K562 (cell line): ENCODE results near the gene A1BG. TPM values are rescaled to one million over a fixed set of nuclear protein-coding genes. Genes with fewer than 3 reads are reported as not detected.

Experiments
- ATAC-seq: fragments of 200-7000 bp; cut with Tn5 transposase; 3 replicates; pipeline ENCODE4 v1.9.1; 2020; ENCODE audit warnings: moderate library complexity
- BruUV-seq: library from RNA; stranded (reverse); fragments of 400-500 nt; replicated peaks from 2 replicates; lab custom pipeline; 2021; lab: Mats Ljungman, UMichigan
- CTCF ChIA-PET: fragments of 300-600 bp; formaldehyde crosslinking; extraction: SDS; loops from one replicate; lab custom pipeline; 2021; ENCODE audit warnings: low intra/inter-chr PET ratio; lab: Yijun Ruan, JAX
- POLR2A ChIA-PET: fragments of 300-600, 350-650 bp; sonication (Branson Sonifier 250); formaldehyde crosslinking; extraction: SDS; loops from one replicate; lab custom pipeline; 2021; ENCODE audit warnings: antibody characterized with exemption, inconsistent platforms; lab: Yijun Ruan, JAX
- DNase-seq, 4 experiments: peaks; one replicate each; pipeline versions ENCODE4 v3.0.0 to v3.0.0-alpha.2; 2011 to 2018; ENCODE audit warnings: low spot score in 3 of 4, mixed read lengths in 3 of 4; ENCODE audit errors: extremely low read depth in 1 of 4
- FAIRE-seq: peaks from 2 replicates; lab custom pipeline; 2011; peaks lifted over from hg19 to GRCh38; lab: Jason Lieb, UNC
- H2AFZ ChIP-seq: 2 replicates; pipeline ENCODE4 v1.6.0; 2011; ENCODE audit warnings: low read depth, low read length, control low read depth, inconsistent platforms
- H3K27ac ChIP-seq: fragments of 200-600 bp; 3 replicates; pipeline ENCODE4 v1.8.0; 2011; ENCODE audit warnings: low read depth, mild to moderate bottlenecking, control low read depth, inconsistent platforms, low read length, moderate library complexity, mixed read lengths; ENCODE audit errors: extremely low read depth
- H3K27me3 ChIP-seq, 2 experiments: fragments of 300-600 bp in 1 of 2; 2 replicates in 1 of 2; 3 replicates in 1 of 2; pipeline versions ENCODE4 v1.6.0 to v1.8.0; 2011; ENCODE audit warnings: inconsistent platforms in 2 of 2, low read length in 2 of 2, mild to moderate bottlenecking in 1 of 2, mixed read lengths in 1 of 2, moderate library complexity in 1 of 2; ENCODE audit not compliant: control insufficient read depth in 2 of 2, insufficient read depth in 2 of 2
- H3K36me3 ChIP-seq: fragments of 300-600 bp; 3 replicates; pipeline ENCODE4 v1.8.0; 2011; ENCODE audit warnings: mild to moderate bottlenecking, low read length, inconsistent platforms; ENCODE audit not compliant: control insufficient read depth, insufficient read depth
- H3K4me1 ChIP-seq, 2 experiments: fragments of 200-600 bp in 1 of 2; replicated peaks in 1 of 2; 2 replicates in 1 of 2; 3 replicates in 1 of 2; pipeline versions ENCODE4 v1.5.1 to v1.8.0; 2011; ENCODE audit warnings: inconsistent platforms in 2 of 2, low read length in 2 of 2, mild to moderate bottlenecking in 1 of 2, mixed read lengths in 1 of 2, moderate library complexity in 1 of 2; ENCODE audit not compliant: control insufficient read depth in 2 of 2, insufficient read depth in 2 of 2
- H3K4me2 ChIP-seq: 2 replicates; pipeline ENCODE4 v1.6.1; 2011; ENCODE audit warnings: low read length, control low read depth, inconsistent platforms, mixed read lengths; ENCODE audit not compliant: insufficient read depth
- H3K4me3 ChIP-seq: fragments of 200-600 bp; sonication (generic), shearing (Covaris generic); 2 replicates; pipeline ENCODE4 v1.5.1; 2016; ENCODE audit warnings: control low read depth, inconsistent platforms
- H3K79me2 ChIP-seq: fragments of 200-600 bp; 3 replicates; pipeline ENCODE4 v1.8.0; 2011; ENCODE audit warnings: low read length, inconsistent platforms; ENCODE audit not compliant: control insufficient read depth, insufficient read depth
- H3K9ac ChIP-seq, 2 experiments: 2 replicates each; pipeline versions ENCODE4 v1.6.0 to v1.6.1; 2011; ENCODE audit warnings: low read depth in 2 of 2, low read length in 2 of 2, control low read depth in 1 of 2, inconsistent platforms in 1 of 2, mild to moderate bottlenecking in 1 of 2, mixed read lengths in 1 of 2; ENCODE audit not compliant: insufficient read depth in 1 of 2
- H3K9me1 ChIP-seq: one replicate; pipeline ENCODE4 v1.6.0; 2011; ENCODE audit warnings: inconsistent platforms, mild to moderate bottlenecking, low read length, moderate library complexity; ENCODE audit not compliant: control insufficient read depth, insufficient read depth
- H3K9me3 ChIP-seq: replicated peaks from 2 replicates; pipeline ENCODE4 v1.5.1; 2011; ENCODE audit warnings: low read depth, low read length, inconsistent platforms; ENCODE audit not compliant: control insufficient read depth, insufficient read depth
- H4K20me1 ChIP-seq: replicated peaks from 2 replicates; pipeline ENCODE4 v1.6.1; 2011; ENCODE audit warnings: low read length, inconsistent platforms, mixed read lengths; ENCODE audit not compliant: control insufficient read depth, insufficient read depth
- ARID1B ChIP-seq: fragments of 450-650 bp; IDR thresholded peaks from 2 replicates; pipeline ENCODE4 v1.6.1; 2016; ENCODE audit warnings: antibody characterized with exemption, mild to moderate bottlenecking, inconsistent platforms
- ATF3 ChIP-seq, 2 experiments: fragments of 450-650 bp in 1 of 2; sonication (generic) in 1 of 2; formaldehyde crosslinking in 1 of 2; IDR thresholded peaks in 1 of 2; conservative IDR thresholded peaks in 1 of 2; 2 replicates each; pipeline versions ENCODE4 v1.6.1 to v1.8.1; 2016 to 2023; ENCODE audit warnings: mild to moderate bottlenecking in 2 of 2, moderate library complexity in 2 of 2, inconsistent platforms in 1 of 2, missing genetic modification reagents in 1 of 2
- CBFA2T3 ChIP-seq: fragments of 450-650 bp; IDR thresholded peaks from 2 replicates; pipeline ENCODE4 v1.6.1; 2017
- CBFB ChIP-seq: sonication (generic); formaldehyde crosslinking; IDR thresholded peaks from 2 replicates; pipeline ENCODE4 v1.4.0; 2020; ENCODE audit warnings: mild to moderate bottlenecking, missing genetic modification reagents
- CEBPB ChIP-seq: fragments of 450-650 bp; IDR thresholded peaks from 2 replicates; pipeline ENCODE4 v1.6.1; 2016; ENCODE audit warnings: missing genetic modification characterization, missing compliant biosample characterization
- CEBPG ChIP-seq, 3 experiments: fragments of 200-800 bp in 1 of 3; sonication (Bioruptor generic) in 1 of 3; sonication (generic) in 1 of 3; formaldehyde crosslinking in 1 of 3; IDR thresholded peaks in 2 of 3; conservative IDR thresholded peaks in 1 of 3; 2 replicates each; pipeline versions ENCODE4 v1.6.1 to v1.8.0; 2016 to 2022; ENCODE audit warnings: missing compliant biosample characterization in 2 of 3, missing genetic modification characterization in 2 of 3, mild to moderate bottlenecking in 1 of 3, missing genetic modification reagents in 1 of 3
- CTBP1 ChIP-seq: fragments of 450-650 bp; IDR thresholded peaks from 2 replicates; pipeline ENCODE4 v1.6.1; 2016; ENCODE audit warnings: borderline replicate concordance
- CXXC5 ChIP-seq: fragments of 250-450 bp; sonication (Bioruptor Pico); IDR thresholded peaks from 2 replicates; pipeline ENCODE4 v1.8.0; 2022; ENCODE audit warnings: inconsistent platforms, mild to moderate bottlenecking, moderate library complexity
- DIDO1 ChIP-seq: fragments of 450-650 bp; IDR thresholded peaks from 2 replicates; pipeline ENCODE4 v1.6.1; 2016; ENCODE audit warnings: low read depth, missing biosample characterization, missing genetic modification characterization
- DPF2 ChIP-seq: fragments of 450-650 bp; IDR thresholded peaks from 2 replicates; pipeline ENCODE4 v1.6.1; 2016
- EGR1 ChIP-seq: fragments of 450-650 bp; conservative IDR thresholded peaks from 2 replicates; pipeline ENCODE4 v1.6.1; 2017; ENCODE audit warnings: mild to moderate bottlenecking
- EP400 ChIP-seq: fragments of 450-650 bp; IDR thresholded peaks from 2 replicates; pipeline ENCODE4 v1.6.1; 2017; ENCODE audit warnings: antibody characterized with exemption, mild to moderate bottlenecking, moderate library complexity
- MYC ChIP-seq, 2 experiments: fragments of 250-450 bp in 1 of 2; sonication (Bioruptor Pico) in 1 of 2; IDR thresholded peaks; 2 replicates each; pipeline versions ENCODE4 v1.5.1 to v1.6.1; 2012 to 2021; ENCODE audit warnings: low read depth in 2 of 2, borderline replicate concordance in 1 of 2, improper control_type of control experiment in 1 of 2, low read length in 1 of 2, mild to moderate bottlenecking in 1 of 2, moderate library complexity in 1 of 2
- NFXL1 ChIP-seq: fragments of 450-650 bp; formaldehyde crosslinking; IDR thresholded peaks from 2 replicates; pipeline ENCODE4 v1.4.0; 2021; ENCODE audit warnings: mild to moderate bottlenecking
- PCBP2 ChIP-seq: fragments of 200-400 bp; formaldehyde crosslinking; IDR thresholded peaks from 2 replicates; pipeline ENCODE4 v1.6.1; 2018; ENCODE audit warnings: low read length, low read depth, mild to moderate bottlenecking, moderate library complexity; ENCODE audit not compliant: poor library complexity, severe bottlenecking
- SIN3B ChIP-seq: fragments of 450-650 bp; IDR thresholded peaks from 2 replicates; pipeline ENCODE4 v1.6.1; 2017; ENCODE audit warnings: low read depth, mild to moderate bottlenecking, moderate library complexity
- SOX6 ChIP-seq: fragments of 450-650 bp; IDR thresholded peaks from 2 replicates; pipeline ENCODE4 v1.6.1; 2014; ENCODE audit warnings: mild to moderate bottlenecking
- TAF1 ChIP-seq: IDR thresholded peaks from 2 replicates; pipeline ENCODE4 v1.6.1; 2011; ENCODE audit warnings: mild to moderate bottlenecking, low read length, moderate library complexity; ENCODE audit not compliant: insufficient read depth, control insufficient read depth, severe bottlenecking; ENCODE audit errors: extremely low read depth
- TAL1 ChIP-seq: fragments of 450-650 bp; IDR thresholded peaks from 2 replicates; pipeline ENCODE4 v1.6.1; 2016; ENCODE audit warnings: mild to moderate bottlenecking
- TCF3 ChIP-seq: sonication (generic); formaldehyde crosslinking; IDR thresholded peaks from 2 replicates; pipeline ENCODE4 v1.4.0; 2020; ENCODE audit warnings: mild to moderate bottlenecking, missing genetic modification reagents
- TEAD4 ChIP-seq, 2 experiments: sonication (generic) in 1 of 2; formaldehyde crosslinking in 1 of 2; IDR thresholded peaks; 2 replicates each; pipeline versions ENCODE4 v1.6.1 to v1.8.0; 2012 to 2022; ENCODE audit warnings: borderline replicate concordance in 1 of 2, inconsistent platforms in 1 of 2, low read length in 1 of 2, mild to moderate bottlenecking in 1 of 2, missing genetic modification reagents in 1 of 2
- ZEB2 ChIP-seq: fragments of 450-650 bp; IDR thresholded peaks from 2 replicates; pipeline ENCODE4 v1.6.1; 2016
- WGBS: fragments of 100-300 bp; shearing (Covaris generic); methylation state at CpG from one replicate; pipeline ENCODE4 v1.1.6; 2016; ENCODE audit warnings: low coverage, mixed read lengths; ENCODE audit not compliant: insufficient coverage; ENCODE audit errors: missing lambda C conversion rate; 5-methylcytosine and 5-hydroxymethylcytosine counted together
- in situ Hi-C: fragments of 300-500 bp; cut with MboI; formaldehyde crosslinking; loops from 4 replicates; pipeline ENCODE4 v1.15.0; 2018; ENCODE audit warnings: inconsistent platforms, mixed read lengths
- intact Hi-C: fragments of 100-400 bp; cut with micrococcal nuclease; formaldehyde crosslinking; loops from 2 replicates; pipeline ENCODE4 v1.14.2; 2022
- polyA plus RNA-seq, 8 experiments: library from polyadenylated mRNA; depleted of rRNA in 4 of 8; stranded (reverse) in 5 of 8; unstranded in 3 of 8; fragments of >200 nt; fragmentation: Nextera tagmentation in 2 of 8; fragmentation: Illumina TruSeq in 1 of 8; extraction: Ambion mirVana in 2 of 8; extraction: Trizol in 1 of 8; gene quantifications; 2 replicates each; pipeline versions ENCODE4 v1.2.1 to v1.2.3, GENCODE V29; 2011 to 2014; ENCODE audit warnings: inconsistent platforms in 1 of 8, missing spikeins in 1 of 8
- total RNA-seq, 7 experiments: library from RNA; depleted of rRNA in 6 of 7; stranded (reverse); fragments of >200 nt in 6 of 7; fragmentation: Illumina TruSeq in 2 of 7; extraction: Trizol in 2 of 7; gene quantifications; 2 replicates each; pipeline versions ENCODE4 v1.2.1 to v1.2.3, GENCODE V29; 2011 to 2021; ENCODE audit warnings: low replicate concordance in 1 of 7

Gene A1BG
- total and polyA plus RNA-seq, 9 of the 15 experiments (the other 6 are each of a cell fraction or from before 2014, with no cell fraction given): 0.10 to 19.8 (median 2.6) TPM

- FAIRE-seq (peak; percentile 44), DNase-seq (peak; percentile 39 to 68 (median 55)), ATAC-seq (peak; percentile 67)
- Histone ChIP-seq H3K9ac (peak overlapping the region in 1 of 2 experiments; percentile 91; a peak in 2 of 4 replicates), H3K4me2 (peak overlapping the region; percentile 99), H4K20me1 (no peaks in the 10 kb centered on the region), H3K27me3 (no peaks in the 10 kb centered on the region), H3K4me1 (peaks cover 7 to 15% of the 10 kb centered on the region in 2 experiments; a peak in 4 of 5 replicates), H3K27ac (peak overlapping the region; percentile 98), H3K4me3 (peak overlapping the region; percentile 98), H2AFZ (peak overlapping the region; percentile 96; the same call in 1 of the 2 replicates), H3K79me2 (peaks cover 40% of the 10 kb centered on the region), H3K9me3 (peaks cover 3% of the 10 kb centered on the region), H3K36me3 (peaks cover 57% of the 10 kb centered on the region), H3K9me1 (no peaks in the 10 kb centered on the region)
- POLR2A ChIA-PET: interaction anchor here (0.6 to 4.2 kb wide), 6 partner anchors 13 to 121 kb away, joined by 3 to 27 read pairs (median 3); partner anchors contain the start of gene ZNF8
- TF ChIP-seq PCBP2 (no peak), DPF2 (peak; percentile 2; the same call in 1 of the 2 replicates), ARID1B (peak; percentile 34), ATF3 (IDR thresholded peaks at IDR 0.05) (0 out of 2 replicates have a peak, but pooled peaks have one; percentile 19), ATF3 (CRISPR knock-in tag; conservative IDR thresholded peaks at IDR 0.05) (no peak), TEAD4 (IDR thresholded peaks at IDR 0.05; ENCODE audit: low read length) (peak; percentile 20; the same call in 1 of the 2 replicates), TEAD4 (CRISPR knock-in tag; IDR thresholded peaks at IDR 0.05; ENCODE audit: borderline replicate concordance) (no peak), EGR1 (no peak), TAF1 (peak; percentile 61), ZEB2 (peak; percentile 39; the same call in 1 of the 2 replicates), CBFA2T3 (peak; percentile 61), CXXC5 (CRISPR knock-in tag) (peak; percentile 34; the same call in 1 of the 2 replicates), CBFB (CRISPR knock-in tag) (no peak), NFXL1 (no peak), CEBPG (CRISPR knock-in tag; IDR thresholded peaks at IDR 0.05) (no peak), CEBPG (tag; conservative IDR thresholded peaks at IDR 0.05 in 1 of 2, IDR thresholded peaks at IDR 0.05 in 1 of 2) (peak in 1 of 2 experiments; percentile 63; a peak in 2 of 4 replicates), SOX6 (peak; percentile 14; the same call in 1 of the 2 replicates), MYC (IDR thresholded peaks at IDR 0.05; ENCODE audit: low read depth, low read length) (peak; percentile 47; the same call in 1 of the 2 replicates), MYC (CRISPR knock-in tag; IDR thresholded peaks at IDR 0.05; ENCODE audit: borderline replicate concordance, low read depth) (no peak), EP400 (no peak), TAL1 (peak; percentile 21; the same call in 1 of the 2 replicates), TCF3 (peak; percentile 50), DIDO1 (no peak), CTBP1 (peak; percentile 51), CEBPB (tag) (peak; percentile 56), SIN3B (no peak)
- BruUV-seq: no TSS peak
- whole genome bisulfite sequencing: 14% methylated on average over 7 of the region's 7 CpGs
- in situ Hi-C loops: no loop called here
- CTCF ChIA-PET: no interaction called here
- intact Hi-C loops: loop anchor here (2.0 kb wide), 1 partner anchor 59 kb away; the partner anchor contains the start of gene ZNF497
Observed at GRCh38 chr19:58304255-58304654, 49.0 kb downstream of the A1BG start.
